WERI-Rb-1 (cell line): ENCODE data around the gene WDPCP.
"Not testable (repeated sequence)": the region's sequence is repeated elsewhere in the genome, so short reads cannot be mapped to it uniquely, and the experiment has no call there.

Experiments
- DNase-seq: peaks from one replicate; pipeline ENCODE4 v3.0.0-alpha.2; 2020
- H3K27ac ChIP-seq: fragments of 250-450 bp; sonication (Bioruptor Pico); 2 replicates; pipeline ENCODE4 v1.5.1; 2020; ENCODE audit warnings: mild to moderate bottlenecking, moderate library complexity
- H3K27me3 ChIP-seq: fragments of 250-450 bp; sonication (Bioruptor Pico); 2 replicates; pipeline ENCODE4 v1.5.1; 2021; ENCODE audit warnings: mild to moderate bottlenecking, low read depth, moderate library complexity; ENCODE audit not compliant: insufficient read depth, severe bottlenecking
- H3K36me3 ChIP-seq: fragments of 250-450 bp; sonication (Bioruptor Pico); 2 replicates; pipeline ENCODE4 v1.5.1; 2020; ENCODE audit warnings: mild to moderate bottlenecking, moderate library complexity
- H3K4me3 ChIP-seq: 2 replicates; pipeline ENCODE4 v1.5.1; 2011; ENCODE audit warnings: low read depth, mild to moderate bottlenecking, control low read depth, low read length
- H3K9me3 ChIP-seq: fragments of 250-450 bp; sonication (Bioruptor Pico); 2 replicates; pipeline ENCODE4 v1.5.1; 2021; ENCODE audit warnings: mild to moderate bottlenecking, moderate library complexity; ENCODE audit not compliant: severe bottlenecking
- CTCF ChIP-seq: IDR thresholded peaks from 2 replicates; pipeline ENCODE4 v1.5.1; 2011; ENCODE audit warnings: low read depth, mild to moderate bottlenecking, control low read depth, inconsistent platforms, low read length

Gene WDPCP

GRCh38 chr2:63287956-63288355 lies 300.3 kb downstream of the WDPCP start:
- H3K27ac ChIP-seq, result no peak overlapping the region
- TF ChIP-seq CTCF, result no peak
- no peaks in the 10 kb centered on the region for H3K27me3 ChIP-seq
- no peak for DNase-seq
- no peaks in the 10 kb centered on the region for H3K9me3 ChIP-seq
- H3K4me3 ChIP-seq, result no peak overlapping the region
- H3K36me3 ChIP-seq, result no peaks in the 10 kb centered on the region

- not testable (repeated sequence) for H3K4me3 ChIP-seq, H3K27ac ChIP-seq, H3K27me3 ChIP-seq, H3K9me3 ChIP-seq, H3K36me3 ChIP-seq, DNase-seq
These were observed 301.8 kb downstream of the WDPCP start for GRCh38 chr2:63286520-63286919.

- no peak for DNase-seq
- Histone ChIP-seq H3K36me3 (no peaks in the 10 kb centered on the region), H3K27me3 (no peaks in the 10 kb centered on the region)
These were observed 305.0 kb downstream of the WDPCP start for GRCh38 chr2:63283273-63283672.

GRCh38 chr2:63272560-63272959 lies 315.7 kb downstream of the WDPCP start:
- Histone ChIP-seq H3K4me3 (no peak overlapping the region), H3K9me3 (no peaks in the 10 kb centered on the region), H3K36me3 (no peaks in the 10 kb centered on the region), H3K27me3 (no peaks in the 10 kb centered on the region), H3K27ac (no peak overlapping the region)
- no peak for DNase-seq
- TF ChIP-seq CTCF, result no peak

More at GRCh38 chr2:63283273-63283672, 305.0 kb downstream of the WDPCP start:
- Histone ChIP-seq H3K4me3 (no peak overlapping the region), H3K9me3 (no peaks in the 10 kb centered on the region), H3K27ac (no peak overlapping the region)
- no peak for TF ChIP-seq CTCF

- H3K27me3 ChIP-seq, result no peaks in the 10 kb centered on the region
- H3K4me3 ChIP-seq, result no peak overlapping the region
- no peak overlapping the region for H3K27ac ChIP-seq
- no peaks in the 10 kb centered on the region for H3K9me3 ChIP-seq
- H3K36me3 ChIP-seq, result no peaks in the 10 kb centered on the region
- no peak for TF ChIP-seq CTCF
- DNase-seq, result no peak
These were observed 317.6 kb downstream of the WDPCP start for GRCh38 chr2:63270717-63271116.

GRCh38 chr2:63268946-63269345 lies 319.3 kb downstream of the WDPCP start:
- Histone ChIP-seq H3K4me3 (no peak overlapping the region), H3K36me3 (no peaks in the 10 kb centered on the region), H3K9me3 (no peaks in the 10 kb centered on the region), H3K27me3 (no peaks in the 10 kb centered on the region), H3K27ac (no peak overlapping the region)
- no peak for DNase-seq
- TF ChIP-seq CTCF, result no peak
